Subcutaneous adipose tissue (tissue), 4 donors: ENCODE results near the gene PVALEF. TPM values are rescaled to one million over a fixed set of nuclear protein-coding genes. Genes with fewer than 3 reads are reported as not detected.

Experiments
- CTCF ChIP-seq: fragments of 450-650 bp; IDR thresholded peaks from one replicate; pipeline ENCODE4 v1.5.1; 2016; ENCODE audit warnings: low read depth, mild to moderate bottlenecking, control low read depth, antibody characterized with exemption, moderate library complexity
- total RNA-seq, 4 donors: library from RNA; depleted of rRNA; stranded (reverse); fragments of >200 nt; gene quantifications; one replicate each; pipeline ENCODE4 v1.1.0, GENCODE V29; 2016

The PVALEF gene
- total RNA-seq, 4 donors from 2014 or later, result not detected

GRCh38 chr17:81136366-81136765 is 28.9 kb upstream of the PVALEF start:
- no peak for TF ChIP-seq CTCF

GRCh38 chr17:81137248-81137647 is 28.1 kb upstream of the PVALEF start:
- no peak for TF ChIP-seq CTCF

- no peak for TF ChIP-seq CTCF
Measured at GRCh38 chr17:81138083-81138482, 27.2 kb upstream of the PVALEF start.

- TF ChIP-seq CTCF, result no peak
Measured at GRCh38 chr17:81138500-81138899, 26.8 kb upstream of the PVALEF start.

- TF ChIP-seq CTCF, result no peak
Measured at GRCh38 chr17:81139428-81139827, 25.9 kb upstream of the PVALEF start.

- TF ChIP-seq CTCF, result no peak
Measured at GRCh38 chr17:81140018-81140417, 25.3 kb upstream of the PVALEF start.

- TF ChIP-seq CTCF, result no peak
Measured at GRCh38 chr17:81140695-81141094, 24.6 kb upstream of the PVALEF start.
